ENCODE measurements around the gene DENND5B.

Gene DENND5B

GRCh38 chr12:31368666-31369361, 222.1 kb downstream of the DENND5B start:
- DNase-seq: no peak

GRCh38 chr12:31366104-31366621, 224.8 kb downstream of the DENND5B start:
- DNase-seq: no peak

GRCh38 chr12:31363831-31364230, 227.1 kb downstream of the DENND5B start:
- no peak for DNase-seq

GRCh38 chr12:31363416-31363809, 227.5 kb downstream of the DENND5B start:
- DNase-seq: no peak

- no peak for DNase-seq
These were observed 228.0 kb downstream of the DENND5B start for GRCh38 chr12:31362759-31363415.

- DNase-seq: no peak
These were observed 228.7 kb downstream of the DENND5B start for GRCh38 chr12:31362115-31362758.

GRCh38 chr12:31361730-31362114, 229.2 kb downstream of the DENND5B start:
- DNase-seq: no peak

GRCh38 chr12:31355747-31356107, 235.2 kb downstream of the DENND5B start:
- DNase-seq: no peak

- no peak for DNase-seq
These were observed 236.9 kb downstream of the DENND5B start for GRCh38 chr12:31353750-31354708.

- no peak for DNase-seq
These were observed 244.7 kb downstream of the DENND5B start for GRCh38 chr12:31346267-31346666.

- DNase-seq: no peak
These were observed 247.8 kb downstream of the DENND5B start for GRCh38 chr12:31343139-31343538.

GRCh38 chr12:31342286-31342685, 248.7 kb downstream of the DENND5B start:
- no peak for DNase-seq

- no peak for DNase-seq
These were observed 250.9 kb downstream of the DENND5B start for GRCh38 chr12:31339831-31340622.

GRCh38 chr12:31337952-31338351, 253.0 kb downstream of the DENND5B start:
- no peak for DNase-seq

Measured in fibroblast of skin of right quadriceps (primary cell).